Measurements from ENCODE around the gene PIK3R1.

Gene PIK3R1

GRCh38 chr5:68215208-68215897, at the start of gene PIK3R1:
TSS of gene PIK3R1 (plus strand) at chr5:68215756. CDS start at chr5:68226676, 10,920 bp downstream.
- peak; percentile 88 to 90 for DNase-seq (ENCODE audit: low read depth in 2 of 2)

GRCh38 chr5:68167195-68167651, 48.3 kb upstream of the PIK3R1 start:
- no peak for DNase-seq (ENCODE audit: low read depth in 2 of 2)

- DNase-seq (ENCODE audit: low read depth in 2 of 2) = no peak
Measured at GRCh38 chr5:68169903-68170302, 45.7 kb upstream of the PIK3R1 start.

GRCh38 chr5:68170826-68171558, 44.6 kb upstream of the PIK3R1 start:
- DNase-seq (ENCODE audit: low read depth in 2 of 2) = no peak

GRCh38 chr5:68172314-68172713, 43.2 kb upstream of the PIK3R1 start:
- DNase-seq (ENCODE audit: low read depth in 2 of 2) = no peak

- no peak for DNase-seq (ENCODE audit: low read depth in 2 of 2)
Measured at GRCh38 chr5:68173007-68173406, 42.5 kb upstream of the PIK3R1 start.

- no peak for DNase-seq (ENCODE audit: low read depth in 2 of 2)
Measured at GRCh38 chr5:68176253-68176652, 39.3 kb upstream of the PIK3R1 start.

- DNase-seq (ENCODE audit: low read depth in 2 of 2) = no peak
Measured at GRCh38 chr5:68176802-68177479, 38.6 kb upstream of the PIK3R1 start.

- no peak for DNase-seq (ENCODE audit: low read depth in 2 of 2)
Measured at GRCh38 chr5:68177676-68178075, 37.9 kb upstream of the PIK3R1 start.

GRCh38 chr5:68178579-68178978, 37.0 kb upstream of the PIK3R1 start:
- no peak for DNase-seq (ENCODE audit: low read depth in 2 of 2)

- DNase-seq (ENCODE audit: low read depth in 2 of 2) = no peak
Measured at GRCh38 chr5:68180121-68181038, 35.2 kb upstream of the PIK3R1 start.

GRCh38 chr5:68181039-68181599, 34.4 kb upstream of the PIK3R1 start:
- no peak for DNase-seq (ENCODE audit: low read depth in 2 of 2)

GRCh38 chr5:68182094-68182493, 33.5 kb upstream of the PIK3R1 start:
- no peak for DNase-seq (ENCODE audit: low read depth in 2 of 2)

- no peak for DNase-seq (ENCODE audit: low read depth in 2 of 2)
Measured at GRCh38 chr5:68182534-68182933, 33.0 kb upstream of the PIK3R1 start.

- no peak for DNase-seq (ENCODE audit: low read depth in 2 of 2)
Measured at GRCh38 chr5:68187268-68188055, 28.1 kb upstream of the PIK3R1 start.

GRCh38 chr5:68189171-68189570, 26.4 kb upstream of the PIK3R1 start:
- DNase-seq (ENCODE audit: low read depth in 2 of 2) = no peak

- DNase-seq (ENCODE audit: low read depth in 2 of 2) = no peak
Measured at GRCh38 chr5:68189613-68190012, 25.9 kb upstream of the PIK3R1 start.

GRCh38 chr5:68190619-68191018, 24.9 kb upstream of the PIK3R1 start:
- DNase-seq (ENCODE audit: low read depth in 2 of 2) = no peak

- DNase-seq (ENCODE audit: low read depth in 2 of 2) = no peak
Measured at GRCh38 chr5:68191083-68191791, 24.3 kb upstream of the PIK3R1 start.

- no peak for DNase-seq (ENCODE audit: low read depth in 2 of 2)
Measured at GRCh38 chr5:68192679-68193060, 22.9 kb upstream of the PIK3R1 start.

Data from fibroblast of skin of left biceps (primary cell).